ENCODE measurements around the gene MOB1B. TPM values are rescaled to one million over a fixed set of nuclear protein-coding genes. Genes with fewer than 3 reads are reported as not detected.

MOB1B gene
- total RNA-seq, 4 donors from 2014 or later: 8.6 to 14.6 (median 12.2) TPM

DNA sequence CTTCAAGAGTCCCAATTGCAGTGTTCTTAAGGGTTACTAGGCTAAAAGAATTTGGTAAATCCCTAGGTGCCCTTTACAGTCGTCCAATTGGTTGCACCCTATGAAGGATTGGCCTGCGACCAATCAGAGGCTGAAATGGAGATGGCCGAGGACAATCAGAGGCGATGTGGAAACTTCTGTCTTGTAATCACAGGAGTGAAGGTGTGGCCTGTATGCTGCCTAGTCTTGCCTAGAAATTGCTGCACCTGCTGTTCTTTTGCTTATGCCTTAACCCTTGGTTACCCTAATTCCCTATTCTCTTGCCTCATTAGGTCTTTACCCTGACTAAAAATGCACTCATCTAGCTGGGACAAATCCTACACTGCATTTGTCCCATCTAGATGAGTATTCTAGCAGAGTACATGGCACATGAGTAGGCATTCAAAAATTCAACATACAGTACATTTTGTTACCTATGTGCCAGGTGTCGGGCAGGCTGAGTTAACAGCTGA lies 90.3 kb downstream of the MOB1B start:
- TF ChIP-seq, protein P1, sequence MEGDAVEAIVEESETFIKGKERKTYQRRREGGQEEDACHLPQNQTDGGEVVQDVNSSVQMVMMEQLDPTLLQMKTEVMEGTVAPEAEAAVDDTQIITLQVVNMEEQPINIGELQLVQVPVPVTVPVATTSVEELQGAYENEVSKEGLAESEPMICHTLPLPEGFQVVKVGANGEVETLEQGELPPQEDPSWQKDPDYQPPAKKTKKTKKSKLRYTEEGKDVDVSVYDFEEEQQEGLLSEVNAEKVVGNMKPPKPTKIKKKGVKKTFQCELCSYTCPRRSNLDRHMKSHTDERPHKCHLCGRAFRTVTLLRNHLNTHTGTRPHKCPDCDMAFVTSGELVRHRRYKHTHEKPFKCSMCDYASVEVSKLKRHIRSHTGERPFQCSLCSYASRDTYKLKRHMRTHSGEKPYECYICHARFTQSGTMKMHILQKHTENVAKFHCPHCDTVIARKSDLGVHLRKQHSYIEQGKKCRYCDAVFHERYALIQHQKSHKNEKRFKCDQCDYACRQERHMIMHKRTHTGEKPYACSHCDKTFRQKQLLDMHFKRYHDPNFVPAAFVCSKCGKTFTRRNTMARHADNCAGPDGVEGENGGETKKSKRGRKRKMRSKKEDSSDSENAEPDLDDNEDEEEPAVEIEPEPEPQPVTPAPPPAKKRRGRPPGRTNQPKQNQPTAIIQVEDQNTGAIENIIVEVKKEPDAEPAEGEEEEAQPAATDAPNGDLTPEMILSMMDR (IDR thresholded peaks at IDR 0.05): no peak
- TF ChIP-seq POLR2A (IDR thresholded peaks at IDR 0.05): no peak
- intact Hi-C loops (cut with DNase I; ENCODE audit: low total_unique reads): no loop called here
- no peak overlapping the region for H3K4me3 ChIP-seq (ENCODE audit: low read depth, poor library complexity, severe bottlenecking)
- 51 to 53% methylated on average over 5 of the region's 5 CpGs for WGBS, 2 donors
- peak in 1 of 2 donors; percentile 35 for DNase-seq (ENCODE audit: low spot score in 2 of 2)

DNA sequence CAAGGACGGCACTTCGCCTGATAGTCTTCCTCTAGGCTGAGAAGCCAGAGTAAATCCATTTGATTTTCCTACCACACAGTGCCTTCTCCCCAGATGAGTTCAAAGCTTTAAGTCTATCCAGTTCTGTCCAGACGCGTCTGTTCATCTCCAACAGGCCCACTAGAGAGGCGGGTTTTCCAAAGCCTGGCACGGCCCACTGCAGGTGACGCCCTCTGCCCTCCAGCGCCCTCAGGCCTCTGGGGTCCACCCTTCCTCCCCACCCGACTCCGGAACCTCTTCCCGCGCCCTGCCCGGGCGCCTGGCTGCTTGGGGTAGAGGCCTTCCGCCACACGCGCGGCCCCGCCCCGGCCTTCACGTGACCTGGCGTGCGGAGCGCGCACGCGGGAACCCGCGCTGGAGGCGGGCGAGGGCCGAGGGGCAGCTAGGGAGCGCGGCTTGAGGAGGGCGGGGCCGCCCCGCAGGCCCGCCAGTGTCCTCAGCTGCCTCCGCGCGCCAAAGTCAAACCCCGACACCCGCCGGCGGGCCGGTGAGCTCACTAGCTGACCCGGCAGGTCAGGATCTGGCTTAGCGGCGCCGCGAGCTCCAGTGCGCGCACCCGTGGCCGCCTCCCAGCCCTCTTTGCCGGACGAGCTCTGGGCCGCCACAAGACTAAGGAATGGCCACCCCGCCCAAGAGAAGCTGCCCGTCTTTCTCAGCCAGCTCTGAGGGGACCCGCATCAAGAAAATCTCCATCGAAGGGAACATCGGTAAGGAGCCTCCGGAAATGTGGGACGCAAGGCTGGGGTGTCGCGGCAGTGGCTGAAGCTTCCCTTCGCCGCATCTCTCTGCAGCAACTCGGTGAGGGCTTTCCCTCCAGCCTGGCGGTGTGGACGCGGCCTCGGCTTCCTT lies 91.3 kb downstream of the MOB1B start, which contains the start of gene DCK:
Gene DCK (plus strand): TSS at position 469 of the 888 bp plus-strand sequence. CDS start 187 bp downstream, at position 656.
- TF ChIP-seq, protein P1 (IDR thresholded peaks at IDR 0.05): no peak
- peak in 1 of 2 donors; percentile 56 for TF ChIP-seq POLR2A (IDR thresholded peaks at IDR 0.05)
- 0 to 1% methylated on average over 21 to 40 of the region's 74 CpGs for WGBS, 2 donors
- DNase-seq (ENCODE audit: low spot score in 2 of 2): peak; percentile 82 to 97
- intact Hi-C loops (cut with DNase I; ENCODE audit: low total_unique reads): no loop called here
- peak within 1 kb of the TSS; percentile 88 for H3K4me3 ChIP-seq (ENCODE audit: low read depth, poor library complexity, severe bottlenecking)

- DNase-seq (ENCODE audit: low spot score in 2 of 2): no peak
- intact Hi-C loops (cut with DNase I; ENCODE audit: low total_unique reads): no loop called here
- H3K4me3 ChIP-seq (ENCODE audit: low read depth, poor library complexity, severe bottlenecking): peak overlapping the region; percentile 88
- TF ChIP-seq, protein P1 (IDR thresholded peaks at IDR 0.05): no peak
- no peak for TF ChIP-seq POLR2A (IDR thresholded peaks at IDR 0.05)
- 2 to 3% methylated on average over 11 of the region's 11 CpGs for WGBS, 2 donors
Measured at GRCh38 chr4:70994069-70994366, 91.8 kb downstream of the MOB1B start.

DNA sequence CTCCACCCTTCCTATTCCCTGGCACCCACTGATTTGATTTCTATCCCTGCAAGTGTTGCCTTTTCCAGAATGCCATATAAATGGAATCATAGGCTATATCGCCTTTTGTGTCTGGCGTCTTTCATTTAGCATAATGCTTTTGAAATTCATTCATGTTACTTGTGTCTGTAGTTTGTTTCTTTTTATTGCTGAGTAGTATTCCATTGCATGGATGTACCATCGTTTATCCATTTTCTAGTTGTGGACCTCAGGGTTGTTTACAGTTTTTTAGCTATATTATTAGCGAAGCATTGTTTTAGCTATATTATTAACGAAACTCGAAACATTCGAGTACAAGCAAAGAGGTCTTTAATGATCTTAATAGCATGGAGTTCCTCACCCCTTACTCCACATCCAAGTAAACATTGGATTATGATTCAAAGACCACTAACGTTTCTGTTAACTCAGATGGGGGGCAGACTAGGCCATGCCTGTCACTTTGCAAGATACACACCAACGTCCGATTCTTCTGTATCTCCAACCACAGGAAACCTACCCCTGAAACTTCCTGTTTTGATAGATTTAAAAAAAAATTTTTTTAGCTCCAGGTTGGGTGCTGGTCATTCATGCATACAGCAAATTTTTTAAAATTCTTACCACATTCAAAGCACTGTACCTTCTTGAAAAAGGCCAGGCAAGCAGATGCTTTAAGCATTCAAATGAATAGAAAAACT lies 92.4 kb downstream of the MOB1B start:
- no peak overlapping the region for H3K4me3 ChIP-seq (ENCODE audit: low read depth, poor library complexity, severe bottlenecking)
- 77% methylated on average over 10 of the region's 10 CpGs for WGBS, 2 donors
- intact Hi-C loops (cut with DNase I; ENCODE audit: low total_unique reads): no loop called here
- TF ChIP-seq, protein P1 (IDR thresholded peaks at IDR 0.05): no peak
- TF ChIP-seq POLR2A (IDR thresholded peaks at IDR 0.05): no peak
- DNase-seq (ENCODE audit: low spot score in 2 of 2): no peak

GRCh38 chr4:70996018-70996360 lies 93.8 kb downstream of the MOB1B start:
- no peak for DNase-seq (ENCODE audit: low spot score in 2 of 2)
- intact Hi-C loops (cut with DNase I; ENCODE audit: low total_unique reads): no loop called here
- no peak overlapping the region for H3K4me3 ChIP-seq (ENCODE audit: low read depth, poor library complexity, severe bottlenecking)
- no peak for TF ChIP-seq POLR2A (IDR thresholded peaks at IDR 0.05)
- TF ChIP-seq, protein P1 (IDR thresholded peaks at IDR 0.05): no peak
- 45 to 48% methylated on average over 4 of the region's 4 CpGs for WGBS, 2 donors
